ENCODE data around the gene HOMEZ.
"Not testable (repeated sequence)": the region's sequence is repeated elsewhere in the genome, so short reads cannot be mapped to it uniquely, and the experiment has no call there.

Gene HOMEZ

DNA sequence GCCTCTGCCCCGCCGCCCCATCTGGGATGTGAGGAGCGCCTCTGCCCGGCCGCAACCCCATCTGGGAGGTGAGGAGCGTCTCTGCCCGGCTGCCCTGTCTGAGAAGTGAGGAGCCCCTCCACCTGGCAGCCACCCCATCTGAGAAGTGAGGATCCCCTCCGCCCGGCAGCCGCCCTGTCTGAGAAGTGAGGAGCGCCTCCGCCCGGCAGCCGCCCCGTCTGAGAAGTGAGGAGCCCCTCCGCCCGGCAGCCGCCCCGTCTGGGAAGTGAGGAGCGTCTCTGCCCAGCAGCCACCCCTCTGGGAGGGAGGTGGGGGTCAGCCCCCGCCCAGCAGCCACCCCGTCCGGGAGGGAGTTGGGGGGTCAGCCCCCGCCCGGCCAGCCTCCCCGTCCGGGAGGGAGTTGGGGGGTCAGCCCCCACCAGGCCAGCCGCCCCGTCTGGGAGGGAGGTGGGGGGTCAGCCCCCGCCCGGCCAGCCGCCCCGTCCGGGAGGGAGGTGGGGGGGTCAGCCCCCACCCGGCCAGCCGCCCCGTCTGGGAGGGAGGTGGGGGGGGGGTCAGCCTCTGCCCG lies 53.6 kb downstream of the HOMEZ start:
- DNase-seq (ENCODE audit: low read depth in 2 of 3, low spot score in 1 of 3): not testable (repeated sequence)

DNA sequence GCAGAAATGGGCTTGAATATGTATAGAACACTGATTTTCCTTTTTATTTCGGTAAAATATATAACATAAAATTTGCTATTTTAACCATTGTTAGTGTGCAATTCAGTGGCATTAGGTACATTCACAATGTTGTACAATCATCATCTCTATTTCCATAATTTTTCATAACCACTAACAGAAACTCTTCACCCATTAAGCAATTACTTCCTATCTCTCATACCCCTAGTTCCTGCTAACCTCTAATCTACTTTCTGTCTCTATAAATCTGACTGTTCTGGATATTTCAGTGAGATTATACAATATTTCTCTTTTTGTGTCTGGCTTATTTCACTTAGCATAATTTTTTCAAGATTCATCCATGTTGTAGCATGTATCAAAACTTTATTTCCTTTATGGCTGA lies 57.1 kb downstream of the HOMEZ start:
- DNase-seq (ENCODE audit: low read depth in 2 of 3, low spot score in 1 of 3): no peak

DNA sequence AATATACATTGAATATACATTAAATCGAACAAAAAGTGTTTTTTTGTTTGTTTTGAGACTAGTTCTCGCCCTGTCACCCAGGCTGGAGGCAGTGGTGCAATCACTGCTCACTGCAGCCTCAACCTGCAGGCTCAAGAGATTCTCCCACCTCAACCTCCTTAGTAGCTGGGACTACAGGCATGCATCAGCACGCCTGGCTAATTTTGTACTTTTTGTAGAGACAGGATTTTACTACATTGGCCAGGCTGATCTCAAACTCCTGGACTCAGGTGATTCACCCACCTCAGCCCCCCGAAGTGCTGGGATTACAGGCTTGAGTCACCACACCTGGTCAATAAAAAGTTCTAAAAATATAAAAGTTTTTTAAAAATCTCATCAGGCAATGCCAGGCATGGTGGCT lies 58.4 kb downstream of the HOMEZ start:
- DNase-seq (ENCODE audit: low read depth in 2 of 3, low spot score in 1 of 3): no peak

DNA sequence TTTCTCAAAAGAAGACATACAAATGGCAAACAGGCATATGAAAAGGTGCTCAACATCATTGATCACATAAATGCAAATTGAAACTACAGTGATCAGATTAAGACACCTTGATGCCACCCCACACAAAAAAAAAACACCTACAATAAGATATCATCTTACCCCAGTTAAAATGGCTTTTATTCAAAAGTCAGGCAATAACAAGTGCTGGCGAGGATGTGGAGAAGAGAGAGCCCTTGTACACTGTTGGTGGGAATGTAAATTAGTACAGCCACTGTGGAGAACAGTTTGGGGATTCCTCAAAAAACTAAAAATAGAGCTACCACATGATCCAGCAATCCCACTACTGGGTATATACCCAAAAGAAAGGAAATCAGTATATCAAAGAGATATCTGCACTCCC lies 61.0 kb downstream of the HOMEZ start:
- not testable (repeated sequence) for DNase-seq (ENCODE audit: low read depth in 2 of 3, low spot score in 1 of 3)

Data from stimulated activated CD4-positive, alpha-beta T cell treated with anti-CD3 and anti-CD28 coated beads, Interleukin-12 subunit alpha, Interleukin-12 subunit beta, amount 100 ng/mL, for 48 hours (primary cell).